Activated naive CD4-positive, alpha-beta T cell treated with Interleukin-2 at 50 U/mL for 16 hours (primary cell): ENCODE results near the gene MPP4.

Experiments used
- DNase-seq: peaks from one replicate; pipeline ENCODE4 v3.0.0-alpha.2; 2020

The MPP4 gene

GRCh38 chr2:201622306-201622970, 76.0 kb downstream of the MPP4 start:
- DNase-seq, result no peak

GRCh38 chr2:201621293-201621999, 77.0 kb downstream of the MPP4 start:
- no peak for DNase-seq

- no peak for DNase-seq
Measured at GRCh38 chr2:201618744-201619662, 79.4 kb downstream of the MPP4 start.

- no peak for DNase-seq
Measured at GRCh38 chr2:201608021-201608420, 90.4 kb downstream of the MPP4 start.

GRCh38 chr2:201607568-201607967, 90.9 kb downstream of the MPP4 start:
- DNase-seq, result no peak

GRCh38 chr2:201600906-201601305, 97.5 kb downstream of the MPP4 start:
- no peak for DNase-seq

GRCh38 chr2:201597397-201597796, 101.0 kb downstream of the MPP4 start:
- no peak for DNase-seq
